ENCODE measurements around the gene OLIG2. TPM values are rescaled to one million over a fixed set of nuclear protein-coding genes. Genes with fewer than 3 reads are reported as not detected.

Gene OLIG2
- total and polyA plus RNA-seq, 2 experiments from 2014 or later = 0.15 to 1.4 TPM

DNA sequence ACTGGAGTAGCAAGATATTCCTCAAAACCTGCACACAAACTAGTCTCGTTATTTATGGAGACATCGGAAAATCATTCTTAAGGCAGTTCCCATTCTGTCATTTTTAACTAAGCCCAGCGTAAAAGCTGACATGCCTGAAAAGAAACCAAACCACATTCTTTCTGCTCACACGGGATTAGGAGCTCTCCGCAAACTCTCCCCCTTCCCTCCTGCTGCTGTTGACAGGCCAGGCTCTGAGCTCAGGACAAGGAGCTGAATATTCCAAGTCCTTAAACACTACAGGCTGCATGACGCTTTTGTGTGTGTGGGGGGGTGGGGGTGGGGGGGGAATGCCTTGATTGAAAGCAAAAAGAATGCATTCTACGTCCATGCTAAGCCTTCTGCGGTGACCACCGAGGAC is 49.4 kb downstream of the OLIG2 start (continued):
- TF ChIP-seq, protein P1, sequence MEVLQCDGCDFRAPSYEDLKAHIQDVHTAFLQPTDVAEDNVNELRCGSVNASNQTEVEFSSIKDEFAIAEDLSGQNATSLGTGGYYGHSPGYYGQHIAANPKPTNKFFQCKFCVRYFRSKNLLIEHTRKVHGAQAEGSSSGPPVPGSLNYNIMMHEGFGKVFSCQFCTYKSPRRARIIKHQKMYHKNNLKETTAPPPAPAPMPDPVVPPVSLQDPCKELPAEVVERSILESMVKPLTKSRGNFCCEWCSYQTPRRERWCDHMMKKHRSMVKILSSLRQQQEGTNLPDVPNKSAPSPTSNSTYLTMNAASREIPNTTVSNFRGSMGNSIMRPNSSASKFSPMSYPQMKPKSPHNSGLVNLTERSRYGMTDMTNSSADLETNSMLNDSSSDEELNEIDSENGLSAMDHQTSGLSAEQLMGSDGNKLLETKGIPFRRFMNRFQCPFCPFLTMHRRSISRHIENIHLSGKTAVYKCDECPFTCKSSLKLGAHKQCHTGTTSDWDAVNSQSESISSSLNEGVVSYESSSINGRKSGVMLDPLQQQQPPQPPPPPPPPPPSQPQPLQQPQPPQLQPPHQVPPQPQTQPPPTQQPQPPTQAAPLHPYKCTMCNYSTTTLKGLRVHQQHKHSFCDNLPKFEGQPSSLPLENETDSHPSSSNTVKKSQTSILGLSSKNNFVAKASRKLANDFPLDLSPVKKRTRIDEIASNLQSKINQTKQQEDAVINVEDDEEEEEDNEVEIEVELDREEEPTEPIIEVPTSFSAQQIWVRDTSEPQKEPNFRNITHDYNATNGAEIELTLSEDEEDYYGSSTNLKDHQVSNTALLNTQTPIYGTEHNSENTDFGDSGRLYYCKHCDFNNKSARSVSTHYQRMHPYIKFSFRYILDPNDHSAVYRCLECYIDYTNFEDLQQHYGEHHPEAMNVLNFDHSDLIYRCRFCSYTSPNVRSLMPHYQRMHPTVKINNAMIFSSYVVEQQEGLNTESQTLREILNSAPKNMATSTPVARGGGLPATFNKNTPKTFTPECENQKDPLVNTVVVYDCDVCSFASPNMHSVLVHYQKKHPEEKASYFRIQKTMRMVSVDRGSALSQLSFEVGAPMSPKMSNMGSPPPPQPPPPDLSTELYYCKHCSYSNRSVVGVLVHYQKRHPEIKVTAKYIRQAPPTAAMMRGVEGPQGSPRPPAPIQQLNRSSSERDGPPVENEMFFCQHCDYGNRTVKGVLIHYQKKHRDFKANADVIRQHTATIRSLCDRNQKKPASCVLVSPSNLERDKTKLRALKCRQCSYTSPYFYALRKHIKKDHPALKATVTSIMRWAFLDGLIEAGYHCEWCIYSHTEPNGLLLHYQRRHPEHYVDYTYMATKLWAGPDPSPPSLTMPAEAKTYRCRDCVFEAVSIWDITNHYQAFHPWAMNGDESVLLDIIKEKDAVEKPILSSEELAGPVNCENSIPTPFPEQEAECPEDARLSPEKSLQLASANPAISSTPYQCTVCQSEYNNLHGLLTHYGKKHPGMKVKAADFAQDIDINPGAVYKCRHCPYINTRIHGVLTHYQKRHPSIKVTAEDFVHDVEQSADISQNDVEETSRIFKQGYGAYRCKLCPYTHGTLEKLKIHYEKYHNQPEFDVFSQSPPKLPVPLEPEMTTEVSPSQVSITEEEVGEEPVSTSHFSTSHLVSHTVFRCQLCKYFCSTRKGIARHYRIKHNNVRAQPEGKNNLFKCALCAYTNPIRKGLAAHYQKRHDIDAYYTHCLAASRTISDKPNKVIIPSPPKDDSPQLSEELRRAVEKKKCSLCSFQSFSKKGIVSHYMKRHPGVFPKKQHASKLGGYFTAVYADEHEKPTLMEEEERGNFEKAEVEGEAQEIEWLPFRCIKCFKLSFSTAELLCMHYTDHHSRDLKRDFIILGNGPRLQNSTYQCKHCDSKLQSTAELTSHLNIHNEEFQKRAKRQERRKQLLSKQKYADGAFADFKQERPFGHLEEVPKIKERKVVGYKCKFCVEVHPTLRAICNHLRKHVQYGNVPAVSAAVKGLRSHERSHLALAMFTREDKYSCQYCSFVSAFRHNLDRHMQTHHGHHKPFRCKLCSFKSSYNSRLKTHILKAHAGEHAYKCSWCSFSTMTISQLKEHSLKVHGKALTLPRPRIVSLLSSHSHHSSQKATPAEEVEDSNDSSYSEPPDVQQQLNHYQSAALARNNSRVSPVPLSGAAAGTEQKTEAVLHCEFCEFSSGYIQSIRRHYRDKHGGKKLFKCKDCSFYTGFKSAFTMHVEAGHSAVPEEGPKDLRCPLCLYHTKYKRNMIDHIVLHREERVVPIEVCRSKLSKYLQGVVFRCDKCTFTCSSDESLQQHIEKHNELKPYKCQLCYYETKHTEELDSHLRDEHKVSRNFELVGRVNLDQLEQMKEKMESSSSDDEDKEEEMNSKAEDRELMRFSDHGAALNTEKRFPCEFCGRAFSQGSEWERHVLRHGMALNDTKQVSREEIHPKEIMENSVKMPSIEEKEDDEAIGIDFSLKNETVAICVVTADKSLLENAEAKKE (CRISPR knock-in tag; IDR thresholded peaks at IDR 0.05) = no peak

DNA sequence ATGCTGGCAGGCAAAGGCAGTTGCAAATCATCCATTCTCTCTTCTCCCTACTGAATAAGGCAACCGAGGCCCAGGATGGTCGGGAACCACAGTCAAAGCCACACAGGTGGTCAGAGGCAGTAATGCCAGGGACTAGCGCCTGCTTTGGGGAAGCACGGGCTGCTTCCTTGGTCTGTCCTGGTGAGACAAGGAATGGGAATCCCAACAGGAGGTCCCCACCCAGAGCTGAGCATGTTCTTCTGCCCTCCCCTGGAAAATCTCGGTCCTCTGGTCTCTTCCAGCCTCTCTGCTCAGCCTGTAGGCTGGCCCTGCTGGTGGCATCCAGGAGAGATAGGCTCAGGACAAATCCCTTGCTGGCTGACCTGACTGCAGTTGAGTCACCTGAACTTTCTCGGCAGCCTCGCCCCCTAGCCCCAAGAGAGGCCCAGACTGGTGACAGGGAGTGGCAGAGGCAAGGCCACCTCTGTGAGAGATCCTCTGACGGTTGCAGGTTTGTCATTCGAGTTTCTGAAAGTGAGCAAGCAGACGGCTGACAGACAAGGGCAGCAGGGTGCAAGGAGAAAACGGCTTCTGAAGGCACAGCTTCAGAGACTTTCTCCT is 50.0 kb downstream of the OLIG2 start:
- Histone ChIP-seq H3K27me3 (ENCODE audit: insufficient read depth) (peaks cover 63% of the 10 kb centered on the region), H4K20me1 (replicated peaks; ENCODE audit: insufficient read depth) (no peaks in the 10 kb centered on the region), H3K4me2 (peak overlapping the region; percentile 72), H3K79me2 (replicated peaks; ENCODE audit: insufficient read depth) (no peaks in the 10 kb centered on the region), H3F3A (replicated peaks; ENCODE audit: low read depth) (peaks cover 5% of the 10 kb centered on the region; the same call in 1 of the 2 replicates), H3K36me3 (ENCODE audit: insufficient read depth) (no peaks in the 10 kb centered on the region), H3K9me2 (ENCODE audit: insufficient read depth) (no peaks in the 10 kb centered on the region), H2AFZ (no peak overlapping the region), H3K27ac (ENCODE audit: low read depth) (no peak overlapping the region), H3K4me1 (ENCODE audit: insufficient read depth) (peaks cover 48% of the 10 kb centered on the region), H3K4me3 (peak overlapping the region; percentile 27; the same call in 1 of the 2 replicates)
- no peaks in the 10 kb centered on the region; the same call in 2 of the 3 replicates for H3K36me3 Mint-ChIP-seq (ENCODE audit: low read depth)
- H3K27ac Mint-ChIP-seq = no peak overlapping the region
- peaks cover 72% of the 10 kb centered on the region for H3K27me3 Mint-ChIP-seq (ENCODE audit: insufficient read depth, low read depth, poor library complexity)
- H3K4me3 Mint-ChIP-seq = peak overlapping the region; percentile 45
- peak; percentile 17 for DNase-seq (ENCODE audit: low spot score)
- ATAC-seq = peak; percentile 4
- H3K4me1 Mint-ChIP-seq = peaks cover 57% of the 10 kb centered on the region
- H3K9me3 Mint-ChIP-seq = no peaks in the 10 kb centered on the region
- TF ChIP-seq ZNF114 (CRISPR knock-in tag; IDR thresholded peaks at IDR 0.05) (no peak), NANOG (IDR thresholded peaks at IDR 0.05; ENCODE audit: borderline replicate concordance) (no peak), CREB1 (CRISPR knock-in tag; IDR thresholded peaks at IDR 0.05; ENCODE audit: low read depth) (no peak), EZH2phosphoT487 (IDR thresholded peaks at IDR 0.05; ENCODE audit: unreplicated experiment) (no peak), EZH2 (IDR thresholded peaks at IDR 0.05; ENCODE audit: low read depth, unreplicated experiment) (no peak), ZNF331 (CRISPR knock-in tag; IDR thresholded peaks at IDR 0.05; ENCODE audit: low read depth) (no peak), JUNB (IDR thresholded peaks at IDR 0.05; ENCODE audit: unreplicated experiment) (no peak)
- TF ChIP-seq, protein P2, sequence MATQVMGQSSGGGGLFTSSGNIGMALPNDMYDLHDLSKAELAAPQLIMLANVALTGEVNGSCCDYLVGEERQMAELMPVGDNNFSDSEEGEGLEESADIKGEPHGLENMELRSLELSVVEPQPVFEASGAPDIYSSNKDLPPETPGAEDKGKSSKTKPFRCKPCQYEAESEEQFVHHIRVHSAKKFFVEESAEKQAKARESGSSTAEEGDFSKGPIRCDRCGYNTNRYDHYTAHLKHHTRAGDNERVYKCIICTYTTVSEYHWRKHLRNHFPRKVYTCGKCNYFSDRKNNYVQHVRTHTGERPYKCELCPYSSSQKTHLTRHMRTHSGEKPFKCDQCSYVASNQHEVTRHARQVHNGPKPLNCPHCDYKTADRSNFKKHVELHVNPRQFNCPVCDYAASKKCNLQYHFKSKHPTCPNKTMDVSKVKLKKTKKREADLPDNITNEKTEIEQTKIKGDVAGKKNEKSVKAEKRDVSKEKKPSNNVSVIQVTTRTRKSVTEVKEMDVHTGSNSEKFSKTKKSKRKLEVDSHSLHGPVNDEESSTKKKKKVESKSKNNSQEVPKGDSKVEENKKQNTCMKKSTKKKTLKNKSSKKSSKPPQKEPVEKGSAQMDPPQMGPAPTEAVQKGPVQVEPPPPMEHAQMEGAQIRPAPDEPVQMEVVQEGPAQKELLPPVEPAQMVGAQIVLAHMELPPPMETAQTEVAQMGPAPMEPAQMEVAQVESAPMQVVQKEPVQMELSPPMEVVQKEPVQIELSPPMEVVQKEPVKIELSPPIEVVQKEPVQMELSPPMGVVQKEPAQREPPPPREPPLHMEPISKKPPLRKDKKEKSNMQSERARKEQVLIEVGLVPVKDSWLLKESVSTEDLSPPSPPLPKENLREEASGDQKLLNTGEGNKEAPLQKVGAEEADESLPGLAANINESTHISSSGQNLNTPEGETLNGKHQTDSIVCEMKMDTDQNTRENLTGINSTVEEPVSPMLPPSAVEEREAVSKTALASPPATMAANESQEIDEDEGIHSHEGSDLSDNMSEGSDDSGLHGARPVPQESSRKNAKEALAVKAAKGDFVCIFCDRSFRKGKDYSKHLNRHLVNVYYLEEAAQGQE (IDR thresholded peaks at IDR 0.05; ENCODE audit: unreplicated experiment) = no peak
- TF ChIP-seq, protein P3, sequence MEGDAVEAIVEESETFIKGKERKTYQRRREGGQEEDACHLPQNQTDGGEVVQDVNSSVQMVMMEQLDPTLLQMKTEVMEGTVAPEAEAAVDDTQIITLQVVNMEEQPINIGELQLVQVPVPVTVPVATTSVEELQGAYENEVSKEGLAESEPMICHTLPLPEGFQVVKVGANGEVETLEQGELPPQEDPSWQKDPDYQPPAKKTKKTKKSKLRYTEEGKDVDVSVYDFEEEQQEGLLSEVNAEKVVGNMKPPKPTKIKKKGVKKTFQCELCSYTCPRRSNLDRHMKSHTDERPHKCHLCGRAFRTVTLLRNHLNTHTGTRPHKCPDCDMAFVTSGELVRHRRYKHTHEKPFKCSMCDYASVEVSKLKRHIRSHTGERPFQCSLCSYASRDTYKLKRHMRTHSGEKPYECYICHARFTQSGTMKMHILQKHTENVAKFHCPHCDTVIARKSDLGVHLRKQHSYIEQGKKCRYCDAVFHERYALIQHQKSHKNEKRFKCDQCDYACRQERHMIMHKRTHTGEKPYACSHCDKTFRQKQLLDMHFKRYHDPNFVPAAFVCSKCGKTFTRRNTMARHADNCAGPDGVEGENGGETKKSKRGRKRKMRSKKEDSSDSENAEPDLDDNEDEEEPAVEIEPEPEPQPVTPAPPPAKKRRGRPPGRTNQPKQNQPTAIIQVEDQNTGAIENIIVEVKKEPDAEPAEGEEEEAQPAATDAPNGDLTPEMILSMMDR (conservative IDR thresholded peaks at IDR 0.05; ENCODE audit: low read depth in 2 of 2) = no peak
- TF ChIP-seq, protein P4, sequence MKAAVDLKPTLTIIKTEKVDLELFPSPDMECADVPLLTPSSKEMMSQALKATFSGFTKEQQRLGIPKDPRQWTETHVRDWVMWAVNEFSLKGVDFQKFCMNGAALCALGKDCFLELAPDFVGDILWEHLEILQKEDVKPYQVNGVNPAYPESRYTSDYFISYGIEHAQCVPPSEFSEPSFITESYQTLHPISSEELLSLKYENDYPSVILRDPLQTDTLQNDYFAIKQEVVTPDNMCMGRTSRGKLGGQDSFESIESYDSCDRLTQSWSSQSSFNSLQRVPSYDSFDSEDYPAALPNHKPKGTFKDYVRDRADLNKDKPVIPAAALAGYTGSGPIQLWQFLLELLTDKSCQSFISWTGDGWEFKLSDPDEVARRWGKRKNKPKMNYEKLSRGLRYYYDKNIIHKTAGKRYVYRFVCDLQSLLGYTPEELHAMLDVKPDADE (IDR thresholded peaks at IDR 0.05) = no peak
